ENCODE measurements around the gene FASTK. TPM values are rescaled to one million over a fixed set of nuclear protein-coding genes. Genes with fewer than 3 reads are reported as not detected.

Gene FASTK
- total RNA-seq, 4 donors from 2014 or later = 121 to 241 (median 144) TPM

- no peak for DNase-seq
- Histone ChIP-seq H3K36me3 (peaks cover 0 to 12% (median 5%) of the 10 kb centered on the region in 4 donors), H3K27me3 (no peaks in the 10 kb centered on the region), H3K4me3 (peak overlapping the region in 3 of 4 donors; percentile 79 to 88 (median 81)), H3K27ac (peak overlapping the region; percentile 93 to 98 (median 97)), H3K4me1 (peaks cover 26 to 52% (median 39%) of the 10 kb centered on the region in 4 donors), H3K9me3 (no peaks in the 10 kb centered on the region)
- in situ Hi-C loops (cut with MboI; ENCODE audit: low pct_ligation_motif_present in 1 of 4, low pct_unique_long_range_greater_than_20kb in 1 of 4, low sequenced_read_pairs in 3 of 4) = no loop called here
- TF ChIP-seq, protein P1, sequence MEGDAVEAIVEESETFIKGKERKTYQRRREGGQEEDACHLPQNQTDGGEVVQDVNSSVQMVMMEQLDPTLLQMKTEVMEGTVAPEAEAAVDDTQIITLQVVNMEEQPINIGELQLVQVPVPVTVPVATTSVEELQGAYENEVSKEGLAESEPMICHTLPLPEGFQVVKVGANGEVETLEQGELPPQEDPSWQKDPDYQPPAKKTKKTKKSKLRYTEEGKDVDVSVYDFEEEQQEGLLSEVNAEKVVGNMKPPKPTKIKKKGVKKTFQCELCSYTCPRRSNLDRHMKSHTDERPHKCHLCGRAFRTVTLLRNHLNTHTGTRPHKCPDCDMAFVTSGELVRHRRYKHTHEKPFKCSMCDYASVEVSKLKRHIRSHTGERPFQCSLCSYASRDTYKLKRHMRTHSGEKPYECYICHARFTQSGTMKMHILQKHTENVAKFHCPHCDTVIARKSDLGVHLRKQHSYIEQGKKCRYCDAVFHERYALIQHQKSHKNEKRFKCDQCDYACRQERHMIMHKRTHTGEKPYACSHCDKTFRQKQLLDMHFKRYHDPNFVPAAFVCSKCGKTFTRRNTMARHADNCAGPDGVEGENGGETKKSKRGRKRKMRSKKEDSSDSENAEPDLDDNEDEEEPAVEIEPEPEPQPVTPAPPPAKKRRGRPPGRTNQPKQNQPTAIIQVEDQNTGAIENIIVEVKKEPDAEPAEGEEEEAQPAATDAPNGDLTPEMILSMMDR (IDR thresholded peaks at IDR 0.05) = no peak
- TF ChIP-seq POLR2AphosphoS5 (IDR thresholded peaks at IDR 0.05) (no peak), POLR2A (IDR thresholded peaks at IDR 0.05) (no peak), EP300 (IDR thresholded peaks at IDR 0.05; ENCODE audit: low read depth) (no peak)
- 67 to 79% methylated on average over 1 to 20 of the region's 27 CpGs for WGBS, 2 donors (ENCODE audit: low coverage in 1 of 2)
- intact Hi-C loops (cut with DNase I; ENCODE audit: low total_unique reads) = no loop called here
Measured at GRCh38 chr7:151079199-151079910, 1.3 kb downstream of the FASTK start.

DNA sequence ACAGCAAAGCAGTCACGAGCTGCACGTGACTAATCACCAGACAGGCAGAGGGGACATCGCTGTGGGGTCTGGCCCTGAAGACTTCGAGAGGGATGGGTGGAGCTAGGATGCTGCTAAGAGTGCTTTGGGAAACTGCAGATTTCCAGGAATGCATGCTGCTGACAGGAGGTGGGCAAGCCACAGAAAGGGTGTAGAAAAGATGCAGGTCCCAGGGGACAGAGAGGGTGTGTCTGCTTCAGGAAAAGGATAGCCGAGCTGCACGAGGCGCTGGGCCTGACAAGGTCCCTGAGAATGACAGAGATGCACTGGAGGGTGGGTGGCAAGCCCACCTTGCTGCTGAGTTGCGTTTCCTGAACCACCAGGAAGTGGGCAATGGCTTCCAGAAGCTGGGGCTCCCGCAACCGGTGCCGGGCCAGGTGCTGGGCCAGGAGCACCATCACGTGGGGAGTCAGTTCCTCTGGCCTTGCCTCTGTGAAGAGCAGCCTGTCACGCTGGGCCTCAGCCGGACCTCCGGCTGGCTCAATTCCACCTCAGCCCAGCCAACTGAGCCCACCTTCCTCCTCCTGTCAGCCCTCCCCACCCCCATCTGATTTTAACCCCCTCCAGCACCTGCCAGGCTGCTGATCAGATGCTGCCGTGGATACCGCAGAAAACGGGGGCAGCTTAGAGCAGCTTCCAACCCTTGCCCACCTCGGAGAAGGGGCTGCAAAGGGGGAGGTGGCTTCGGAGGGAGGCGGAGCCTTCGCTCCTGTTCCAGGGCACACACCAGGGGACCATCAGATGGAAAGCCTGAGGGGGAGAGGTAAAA, 2.2 kb downstream of the FASTK start:
- H3K27ac ChIP-seq = peak overlapping the region in 3 of 4 donors; percentile 11 to 35 (median 15)
- H3K36me3 ChIP-seq = peaks cover 0 to 19% (median 9%) of the 10 kb centered on the region in 4 donors
- TF ChIP-seq EP300 (IDR thresholded peaks at IDR 0.05; ENCODE audit: low read depth) (no peak), POLR2AphosphoS5 (IDR thresholded peaks at IDR 0.05) (no peak), POLR2A (IDR thresholded peaks at IDR 0.05) (no peak)
- TF ChIP-seq, protein P1 (IDR thresholded peaks at IDR 0.05) = no peak
- intact Hi-C loops (cut with DNase I; ENCODE audit: low total_unique reads) = no loop called here
- in situ Hi-C loops (cut with MboI; ENCODE audit: low pct_ligation_motif_present in 1 of 4, low pct_unique_long_range_greater_than_20kb in 1 of 4, low sequenced_read_pairs in 3 of 4) = no loop called here
- H3K4me1 ChIP-seq = peaks cover 26 to 48% (median 36%) of the 10 kb centered on the region in 4 donors
- H3K9me3 ChIP-seq = no peaks in the 10 kb centered on the region
- DNase-seq = no peak
- no peaks in the 10 kb centered on the region for H3K27me3 ChIP-seq
- H3K4me3 ChIP-seq = no peak overlapping the region
- WGBS, 2 donors (ENCODE audit: low coverage in 1 of 2) = 55% methylated on average over 22 of the region's 22 CpGs; no CpG with 5 or more reads in 1 of the 2 donors

DNA sequence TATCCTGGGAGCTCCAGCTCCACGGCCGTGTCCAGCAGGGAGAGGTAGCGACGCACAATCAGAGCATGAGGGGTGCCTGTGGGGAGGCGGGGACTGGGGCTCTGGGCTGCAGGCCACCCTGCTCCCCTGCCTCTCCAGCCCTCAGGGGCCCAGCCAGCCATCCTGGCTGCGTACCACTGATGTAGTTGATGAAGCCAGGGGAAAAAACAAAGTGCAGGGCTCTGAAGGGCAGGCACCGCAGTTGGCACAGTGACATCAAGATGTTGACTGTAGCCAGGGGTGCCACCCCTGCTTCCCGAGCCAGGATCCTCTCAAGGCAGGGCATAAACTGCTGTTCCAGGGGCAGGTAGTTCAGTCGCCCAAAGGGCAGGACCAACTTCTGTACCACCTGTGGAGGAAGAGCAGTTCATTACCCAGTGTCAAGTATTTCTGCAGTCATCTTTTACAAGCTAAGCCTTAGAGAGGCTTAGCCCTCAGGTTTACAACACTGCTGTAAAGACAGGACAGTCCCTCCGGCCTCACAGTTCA, 2.8 kb downstream of the FASTK start:
- Histone ChIP-seq H3K4me1 (peaks cover 26 to 47% (median 35%) of the 10 kb centered on the region in 4 donors), H3K9me3 (no peaks in the 10 kb centered on the region), H3K4me3 (no peak overlapping the region), H3K36me3 (peaks cover 0 to 26% (median 12%) of the 10 kb centered on the region in 4 donors), H3K27ac (peak overlapping the region in 1 of 4 donors; percentile 15), H3K27me3 (no peaks in the 10 kb centered on the region)
- 69% methylated on average over 10 of the region's 10 CpGs; no CpG with 5 or more reads in 1 of the 2 donors for WGBS, 2 donors (ENCODE audit: low coverage in 1 of 2)
- in situ Hi-C loops (cut with MboI; ENCODE audit: low pct_ligation_motif_present in 1 of 4, low pct_unique_long_range_greater_than_20kb in 1 of 4, low sequenced_read_pairs in 3 of 4) = no loop called here
- intact Hi-C loops (cut with DNase I; ENCODE audit: low total_unique reads) = no loop called here
- no peak for TF ChIP-seq POLR2A (IDR thresholded peaks at IDR 0.05)
- no peak for TF ChIP-seq POLR2AphosphoS5 (IDR thresholded peaks at IDR 0.05)
- TF ChIP-seq, protein P1 (IDR thresholded peaks at IDR 0.05) = no peak
- no peak for TF ChIP-seq EP300 (IDR thresholded peaks at IDR 0.05; ENCODE audit: low read depth)
- no peak for DNase-seq
